Measurements from ENCODE around the gene LCT.

- TF ChIP-seq POLR2A (IDR thresholded peaks at IDR 0.05): no peak
- TF ChIP-seq, protein P1, sequence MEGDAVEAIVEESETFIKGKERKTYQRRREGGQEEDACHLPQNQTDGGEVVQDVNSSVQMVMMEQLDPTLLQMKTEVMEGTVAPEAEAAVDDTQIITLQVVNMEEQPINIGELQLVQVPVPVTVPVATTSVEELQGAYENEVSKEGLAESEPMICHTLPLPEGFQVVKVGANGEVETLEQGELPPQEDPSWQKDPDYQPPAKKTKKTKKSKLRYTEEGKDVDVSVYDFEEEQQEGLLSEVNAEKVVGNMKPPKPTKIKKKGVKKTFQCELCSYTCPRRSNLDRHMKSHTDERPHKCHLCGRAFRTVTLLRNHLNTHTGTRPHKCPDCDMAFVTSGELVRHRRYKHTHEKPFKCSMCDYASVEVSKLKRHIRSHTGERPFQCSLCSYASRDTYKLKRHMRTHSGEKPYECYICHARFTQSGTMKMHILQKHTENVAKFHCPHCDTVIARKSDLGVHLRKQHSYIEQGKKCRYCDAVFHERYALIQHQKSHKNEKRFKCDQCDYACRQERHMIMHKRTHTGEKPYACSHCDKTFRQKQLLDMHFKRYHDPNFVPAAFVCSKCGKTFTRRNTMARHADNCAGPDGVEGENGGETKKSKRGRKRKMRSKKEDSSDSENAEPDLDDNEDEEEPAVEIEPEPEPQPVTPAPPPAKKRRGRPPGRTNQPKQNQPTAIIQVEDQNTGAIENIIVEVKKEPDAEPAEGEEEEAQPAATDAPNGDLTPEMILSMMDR (IDR thresholded peaks at IDR 0.05): no peak
These were observed 33.6 kb upstream of the LCT start for GRCh38 chr2:135870571-135870970.
